ENCODE results near the gene SRSF2.

GRCh38 chr17:76772842-76773525 lies 35.9 kb upstream of the SRSF2 start:
- TF ChIP-seq CTCF (conservative IDR thresholded peaks at IDR 0.05; ENCODE audit: low read length) (no peak), EZH2phosphoT487 (IDR thresholded peaks at IDR 0.05; ENCODE audit: borderline replicate concordance) (no peak)
